SK-N-SH (cell line): ENCODE measurements around the gene TMEM267. TPM values are rescaled to one million over a fixed set of nuclear protein-coding genes. Genes with fewer than 3 reads are reported as not detected.

Experiments used
- CTCF ChIA-PET: fragments of 300-600, 350-600 bp; formaldehyde crosslinking; extraction: SDS; loops from one replicate; lab custom pipeline; 2021; lab: Yijun Ruan, JAX
- POLR2A ChIA-PET: fragments of 350-600 bp; sonication (Branson Sonifier 250); formaldehyde crosslinking; extraction: SDS; loops from one replicate; lab custom pipeline; 2020; ENCODE audit warnings: antibody characterized with exemption, inconsistent platforms; lab: Yijun Ruan, JAX
- DNase-seq: peaks from one replicate; pipeline ENCODE4 v3.0.0; 2012
- H2AFZ ChIP-seq: fragments of 200-600 bp; sonication (generic); 2 replicates; pipeline ENCODE4 v1.8.1; 2016; ENCODE audit warnings: antibody characterized with exemption, mild to moderate bottlenecking, low read depth
- H3F3A ChIP-seq: fragments of 200-600 bp; sonication (generic); replicated peaks from 2 replicates; pipeline ENCODE3; 2016; ENCODE audit warnings: antibody characterized with exemption, mild to moderate bottlenecking; ENCODE audit not compliant: insufficient read depth
- H3K27ac ChIP-seq, 2 experiments: fragments of 200-500 bp in 1 of 2; fragments of 200-600 bp in 1 of 2; sonication (Bioruptor generic) in 1 of 2; sonication (generic), shearing (Covaris generic) in 1 of 2; 2 replicates each; pipeline versions ENCODE4 v1.5.1 to v1.6.1; 2014 to 2016; ENCODE audit warnings: low read depth in 2 of 2, inconsistent platforms in 1 of 2, low read length in 1 of 2, mild to moderate bottlenecking in 1 of 2, mixed read lengths in 1 of 2
- H3K27me3 ChIP-seq: fragments of 200-600 bp; sonication (generic), shearing (Covaris generic); 2 replicates; pipeline ENCODE4 v1.6.1; 2016; ENCODE audit warnings: mixed run types; ENCODE audit not compliant: insufficient read depth
- H3K36me3 ChIP-seq, 2 experiments: fragments of 200-500 bp in 1 of 2; fragments of 200-600 bp in 1 of 2; sonication (Bioruptor generic) in 1 of 2; sonication (generic) in 1 of 2; replicated peaks in 1 of 2; 2 replicates each; pipeline versions ENCODE3 to v1.5.1; 2014 to 2016; ENCODE audit warnings: low read length in 1 of 2, mild to moderate bottlenecking in 1 of 2; ENCODE audit not compliant: insufficient read depth in 2 of 2, control insufficient read depth in 1 of 2
- H3K4me1 ChIP-seq, 2 experiments: fragments of 200-500 bp in 1 of 2; fragments of 200-600 bp in 1 of 2; sonication (Bioruptor generic) in 1 of 2; sonication (generic), shearing (Covaris generic) in 1 of 2; 2 replicates each; pipeline versions ENCODE4 v1.5.1 to v1.6.1; 2014 to 2016; ENCODE audit warnings: low read depth in 1 of 2, low read length in 1 of 2, mixed run types in 1 of 2; ENCODE audit not compliant: insufficient read depth in 2 of 2, control insufficient read depth in 1 of 2
- H3K4me2 ChIP-seq: fragments of 200-600 bp; sonication (generic), shearing (Covaris generic); 2 replicates; pipeline ENCODE4 v1.6.1; 2017; ENCODE audit warnings: mixed run types
- H3K4me3 ChIP-seq, 2 experiments: fragments of 200-500 bp in 1 of 2; fragments of 200-600 bp in 1 of 2; sonication (Bioruptor generic) in 1 of 2; sonication (generic), shearing (Covaris generic) in 1 of 2; 2 replicates each; pipeline versions ENCODE4 v1.5.1 to v1.8.1; 2014 to 2016; ENCODE audit warnings: low read depth in 2 of 2, inconsistent platforms in 1 of 2, low read length in 1 of 2, mild to moderate bottlenecking in 1 of 2, mixed read lengths in 1 of 2, moderate library complexity in 1 of 2
- H3K79me2 ChIP-seq: fragments of 200-600 bp; sonication (generic); 2 replicates; pipeline ENCODE4 v1.8.1; 2017; ENCODE audit warnings: mild to moderate bottlenecking; ENCODE audit not compliant: insufficient read depth
- H3K9ac ChIP-seq: fragments of 200-600 bp; sonication (generic); 2 replicates; pipeline ENCODE4 v1.6.1; 2017; ENCODE audit warnings: mixed run types
- H3K9me2 ChIP-seq: fragments of 200-600 bp; sonication (generic); 2 replicates; pipeline ENCODE4 v1.6.1; 2017; ENCODE audit warnings: mixed run types
- H3K9me3 ChIP-seq: fragments of 200-600 bp; sonication (generic); 2 replicates; pipeline ENCODE4 v1.6.1; 2017; ENCODE audit warnings: mixed run types, mild to moderate bottlenecking, moderate library complexity
- H4K20me1 ChIP-seq: fragments of 200-600 bp; sonication (generic); 2 replicates; pipeline ENCODE4 v1.6.1; 2017; ENCODE audit warnings: mild to moderate bottlenecking, mixed run types; ENCODE audit not compliant: insufficient read depth
- ELF1 ChIP-seq: IDR thresholded peaks from 2 replicates; pipeline ENCODE4 v1.4.0; 2012
- EZH2phosphoT487 ChIP-seq: fragments of 200-600 bp; sonication (generic); IDR thresholded peaks from 2 replicates; pipeline ENCODE4 v1.6.1; 2017; ENCODE audit warnings: low read depth, mixed run types, mild to moderate bottlenecking, antibody characterized with exemption, moderate library complexity, borderline replicate concordance
- FOSL2 ChIP-seq: IDR thresholded peaks from 2 replicates; pipeline ENCODE4 v1.4.0; 2012; ENCODE audit warnings: low read depth, mild to moderate bottlenecking, moderate library complexity, borderline replicate concordance
- MEF2A ChIP-seq: IDR thresholded peaks from 2 replicates; pipeline ENCODE4 v1.4.0; 2012; ENCODE audit warnings: low read depth, borderline replicate concordance
- NRF1 ChIP-seq: IDR thresholded peaks from 2 replicates; pipeline ENCODE4 v1.6.1; 2012; ENCODE audit warnings: low read depth, mild to moderate bottlenecking, low read length
- RAD21 ChIP-seq: IDR thresholded peaks from 2 replicates; pipeline ENCODE4 v1.6.1; 2012; ENCODE audit warnings: mild to moderate bottlenecking, low read length
- REST ChIP-seq: IDR thresholded peaks from 2 replicates; pipeline ENCODE4 v1.6.1; 2012; ENCODE audit warnings: mild to moderate bottlenecking, low read depth, low read length, moderate library complexity
- RFX5 ChIP-seq: IDR thresholded peaks from 2 replicates; pipeline ENCODE4 v1.6.1; 2012; ENCODE audit warnings: mild to moderate bottlenecking, improper control_type of control experiment, low read length
- TAF1 ChIP-seq: IDR thresholded peaks from 2 replicates; pipeline ENCODE4 v1.6.1; 2012; ENCODE audit warnings: low read depth, mild to moderate bottlenecking, low read length, moderate library complexity, borderline replicate concordance
- TCF12 ChIP-seq: IDR thresholded peaks from 2 replicates; pipeline ENCODE4 v1.4.0; 2012
- WGBS: methylation state at CpG from one replicate; pipeline ENCODE4 v1.1.6; 2017; ENCODE audit warnings: low lambda C conversion rate; 5-methylcytosine and 5-hydroxymethylcytosine counted together
- polyA plus RNA-seq, 3 experiments: library from polyadenylated mRNA; depleted of rRNA; stranded (reverse); fragments of >200 nt; gene quantifications; 2 replicates each; pipeline ENCODE4 v1.2.3, GENCODE V29; 2012
- TF ChIP-seq, protein P1 (sequence below): IDR thresholded peaks from 2 replicates; pipeline ENCODE4; 2012
- TF ChIP-seq, protein P2 (sequence below): IDR thresholded peaks from 2 replicates; pipeline ENCODE4 v1.4.0; 2012; ENCODE audit warnings: low read depth

Gene TMEM267
- polyA plus RNA-seq, 1 of the 3 experiments (the other 2 are of a cell fraction) = 5.7 TPM

DNA sequence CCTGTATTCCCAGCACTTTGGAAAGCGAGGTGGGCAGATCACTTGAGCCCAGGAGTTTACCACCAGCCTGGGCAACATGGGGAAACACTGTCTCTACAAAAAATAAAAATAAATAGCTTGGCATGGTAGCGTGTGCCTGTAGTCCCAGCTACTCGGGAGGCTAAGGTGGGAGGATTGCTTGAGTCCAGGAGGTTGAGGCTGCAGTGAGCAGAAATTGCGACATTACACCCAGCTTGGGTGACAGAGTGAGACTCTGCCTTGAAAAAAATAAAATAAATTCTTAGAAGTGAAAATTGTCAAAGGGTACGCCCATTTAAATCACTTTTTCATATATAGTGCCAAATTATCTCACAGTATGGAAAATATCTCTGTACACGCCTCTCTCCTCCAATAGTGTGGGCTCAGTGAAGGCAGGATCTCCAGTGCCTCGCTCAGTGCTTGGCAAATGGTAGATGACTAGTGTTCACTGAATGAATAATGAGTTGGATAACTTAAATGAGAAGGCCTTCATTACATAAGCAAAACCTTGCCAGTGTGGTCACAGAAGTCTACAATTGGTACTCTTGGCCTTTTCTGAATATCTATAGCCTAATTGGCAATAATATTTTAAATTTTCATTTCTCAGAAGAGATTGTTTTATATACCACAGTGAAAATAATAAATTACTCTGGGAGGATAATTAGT lies 62.1 kb downstream of the TMEM267 start (continued):
- TF ChIP-seq ELF1 (no peak), NRF1 (no peak), RFX5 (no peak), TAF1 (no peak), TCF12 (no peak)

DNA sequence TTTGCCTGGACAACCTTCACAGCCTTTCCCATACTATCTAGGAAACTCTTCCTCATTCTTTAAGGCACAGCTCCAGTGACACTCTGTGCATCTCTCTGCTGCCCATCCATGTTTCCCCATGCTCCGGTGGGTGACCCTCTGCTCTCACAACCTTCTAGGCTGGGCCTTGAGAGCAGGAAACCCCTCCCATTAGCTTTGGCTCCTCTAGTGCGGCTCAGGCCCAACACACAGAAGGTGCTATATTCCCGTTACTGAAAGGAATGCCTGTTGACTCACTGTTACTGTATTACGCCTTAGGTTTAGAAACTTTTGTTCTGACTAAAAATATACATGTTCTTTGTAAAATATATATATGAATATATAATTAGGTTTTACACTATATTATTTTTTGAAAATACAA lies 63.4 kb downstream of the TMEM267 start:
- TF ChIP-seq RAD21 = no peak
- no peak for TF ChIP-seq ELF1
- no peak for TF ChIP-seq FOSL2
- TF ChIP-seq EZH2phosphoT487 = no peak
- no peak for TF ChIP-seq REST
- no peak for TF ChIP-seq MEF2A
- TF ChIP-seq, protein P1, sequence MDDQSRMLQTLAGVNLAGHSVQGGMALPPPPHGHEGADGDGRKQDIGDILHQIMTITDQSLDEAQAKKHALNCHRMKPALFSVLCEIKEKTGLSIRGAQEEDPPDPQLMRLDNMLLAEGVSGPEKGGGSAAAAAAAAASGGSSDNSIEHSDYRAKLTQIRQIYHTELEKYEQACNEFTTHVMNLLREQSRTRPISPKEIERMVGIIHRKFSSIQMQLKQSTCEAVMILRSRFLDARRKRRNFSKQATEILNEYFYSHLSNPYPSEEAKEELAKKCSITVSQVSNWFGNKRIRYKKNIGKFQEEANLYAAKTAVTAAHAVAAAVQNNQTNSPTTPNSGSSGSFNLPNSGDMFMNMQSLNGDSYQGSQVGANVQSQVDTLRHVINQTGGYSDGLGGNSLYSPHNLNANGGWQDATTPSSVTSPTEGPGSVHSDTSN = no peak
- TF ChIP-seq, protein P2, sequence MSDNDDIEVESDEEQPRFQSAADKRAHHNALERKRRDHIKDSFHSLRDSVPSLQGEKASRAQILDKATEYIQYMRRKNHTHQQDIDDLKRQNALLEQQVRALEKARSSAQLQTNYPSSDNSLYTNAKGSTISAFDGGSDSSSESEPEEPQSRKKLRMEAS = no peak
- TF ChIP-seq, all 33 proteins: peak for 0
- H2AFZ ChIP-seq = no peak overlapping the region
- H3K4me1 ChIP-seq = no peaks in the 10 kb centered on the region
- H3K9me3 ChIP-seq = no peaks in the 10 kb centered on the region
- ChIA-PET CTCF (no interaction called here), POLR2A (no interaction called here)
- H3K36me3 ChIP-seq = no peaks in the 10 kb centered on the region
- no peak overlapping the region for H3K9ac ChIP-seq
- no peaks in the 10 kb centered on the region for H3K79me2 ChIP-seq
- H4K20me1 ChIP-seq = no peaks in the 10 kb centered on the region
- H3K4me2 ChIP-seq = no peak overlapping the region
- H3K27ac ChIP-seq = no peak overlapping the region
- H3F3A ChIP-seq = no peaks in the 10 kb centered on the region
- H3K27me3 ChIP-seq = 0 out of 2 replicates have a peak, but pooled peaks cover 5% of the 10 kb centered on the region
- 71% methylated on average over 4 of the region's 4 CpGs for WGBS
- no peaks in the 10 kb centered on the region for H3K9me2 ChIP-seq
- H3K4me3 ChIP-seq = no peak overlapping the region
- no peak for DNase-seq
